ENCODE measurements around the gene BBS1. TPM values are rescaled to one million over a fixed set of nuclear protein-coding genes. Genes with fewer than 3 reads are reported as not detected.
A peak's percentile ranks its signal among the peaks of the same experiment; 100 is the strongest.

BBS1 gene
- total RNA-seq, 1 donor from 2014 or later: 51.1 TPM

- Mint-ChIP-seq H3K4me3 (ENCODE audit: unreplicated experiment) (peak overlapping the region; percentile 82), H3K27ac (ENCODE audit: unreplicated experiment) (no peak overlapping the region), H3K27me3 (ENCODE audit: unreplicated experiment) (no peaks in the 10 kb centered on the region), H3K9me3 (ENCODE audit: unreplicated experiment) (peaks cover 4% of the 10 kb centered on the region), H3K36me3 (ENCODE audit: unreplicated experiment) (no peaks in the 10 kb centered on the region), H3K4me1 (ENCODE audit: unreplicated experiment) (peaks cover 19% of the 10 kb centered on the region)
- TF ChIP-seq CTCF (IDR thresholded peaks at IDR 0.05): no peak
- DNase-seq (ENCODE audit: extremely low spot score, unreplicated experiment): no peak
Observed at GRCh38 chr11:66465373-66466224, 44.8 kb upstream of the BBS1 start.

- DNase-seq (ENCODE audit: extremely low spot score, unreplicated experiment): peak; percentile 97
- TF ChIP-seq CTCF (IDR thresholded peaks at IDR 0.05): no peak
- peaks cover 4% of the 10 kb centered on the region for H3K9me3 Mint-ChIP-seq (ENCODE audit: unreplicated experiment)
- H3K4me3 Mint-ChIP-seq (ENCODE audit: unreplicated experiment): peak within 1 kb of the TSS; percentile 84
- peak within 1 kb of the TSS; percentile 77 for H3K27ac Mint-ChIP-seq (ENCODE audit: unreplicated experiment)
- H3K36me3 Mint-ChIP-seq (ENCODE audit: unreplicated experiment): peaks cover 2% of the 10 kb centered on the region
- no peaks in the 10 kb centered on the region for H3K27me3 Mint-ChIP-seq (ENCODE audit: unreplicated experiment)
- peaks cover 19% of the 10 kb centered on the region for H3K4me1 Mint-ChIP-seq (ENCODE audit: unreplicated experiment)
Observed at GRCh38 chr11:66466225-66467033, 44.0 kb upstream of the BBS1 start, which contains the start of gene PELI3. Gene PELI3 (plus strand): TSS chr11:66466905. CDS start chr11:66468129, 1,224 bp downstream.

GRCh38 chr11:66467034-66467659, 43.3 kb upstream of the BBS1 start:
- Mint-ChIP-seq H3K9me3 (ENCODE audit: unreplicated experiment) (peaks cover 4% of the 10 kb centered on the region), H3K27me3 (ENCODE audit: unreplicated experiment) (no peaks in the 10 kb centered on the region), H3K4me3 (ENCODE audit: unreplicated experiment) (peak overlapping the region; percentile 84), H3K36me3 (ENCODE audit: unreplicated experiment) (peaks cover 2% of the 10 kb centered on the region), H3K27ac (ENCODE audit: unreplicated experiment) (peak overlapping the region; percentile 31), H3K4me1 (ENCODE audit: unreplicated experiment) (peaks cover 19% of the 10 kb centered on the region)
- DNase-seq (ENCODE audit: extremely low spot score, unreplicated experiment): no peak
- TF ChIP-seq CTCF (IDR thresholded peaks at IDR 0.05): peak; percentile 37

- peaks cover 2% of the 10 kb centered on the region for H3K9me3 Mint-ChIP-seq (ENCODE audit: unreplicated experiment)
- H3K4me1 Mint-ChIP-seq (ENCODE audit: unreplicated experiment): peaks cover 19% of the 10 kb centered on the region
- H3K36me3 Mint-ChIP-seq (ENCODE audit: unreplicated experiment): peaks cover 2% of the 10 kb centered on the region
- no peak overlapping the region for H3K27ac Mint-ChIP-seq (ENCODE audit: unreplicated experiment)
- no peak for TF ChIP-seq CTCF (IDR thresholded peaks at IDR 0.05)
- no peak for DNase-seq (ENCODE audit: extremely low spot score, unreplicated experiment)
- no peaks in the 10 kb centered on the region for H3K27me3 Mint-ChIP-seq (ENCODE audit: unreplicated experiment)
- H3K4me3 Mint-ChIP-seq (ENCODE audit: unreplicated experiment): peak overlapping the region; percentile 84
Observed at GRCh38 chr11:66467756-66468155, 42.7 kb upstream of the BBS1 start.

Measured in osteocyte (in vitro differentiated cells).